Small intestine (tissue), 7 donors: ENCODE results near the gene CMTM2. TPM values are rescaled to one million over a fixed set of nuclear protein-coding genes. Genes with fewer than 3 reads are reported as not detected.
A peak's percentile ranks its signal among the peaks of the same experiment; 100 is the strongest.

Experiments used
- DNase-seq, 2 donors: peaks; one replicate each; pipeline versions ENCODE4 v3.0.0 to v3.0.0-alpha.2; 2013
- FAIRE-seq: peaks from 2 replicates; lab custom pipeline; 2012; peaks lifted over from hg19 to GRCh38; lab: Jason Lieb, UNC
- H3K27ac ChIP-seq, 3 donors: one replicate each; pipeline ENCODE4 v1.5.1; 2013; ENCODE audit warnings: low read length in 2 of 3, mild to moderate bottlenecking in 2 of 3, control low read depth in 1 of 3, inconsistent platforms in 1 of 3, low read depth in 1 of 3, moderate library complexity in 1 of 3
- H3K27me3 ChIP-seq, 3 donors: one replicate each; pipeline ENCODE4 v1.6.1; 2013; ENCODE audit warnings: low read length in 3 of 3, inconsistent platforms in 1 of 3; ENCODE audit not compliant: control insufficient read depth in 3 of 3, insufficient read depth in 3 of 3
- H3K36me3 ChIP-seq, 3 donors: one replicate each; pipeline ENCODE4 v1.6.1; 2013; ENCODE audit warnings: low read length in 3 of 3, inconsistent platforms in 1 of 3, low read depth in 1 of 3, mild to moderate bottlenecking in 1 of 3, moderate library complexity in 1 of 3; ENCODE audit not compliant: control insufficient read depth in 3 of 3, insufficient read depth in 2 of 3
- H3K4me1 ChIP-seq, 3 donors: one replicate each; pipeline ENCODE4 v1.6.1; 2013; ENCODE audit warnings: low read length in 2 of 3, inconsistent platforms in 1 of 3, low read depth in 1 of 3, mild to moderate bottlenecking in 1 of 3, moderate library complexity in 1 of 3; ENCODE audit not compliant: control insufficient read depth in 3 of 3, insufficient read depth in 2 of 3
- H3K4me3 ChIP-seq, 3 donors: one replicate each; pipeline ENCODE4 v1.5.1; 2013; ENCODE audit warnings: low read length in 3 of 3, control low read depth in 1 of 3, inconsistent platforms in 1 of 3, low read depth in 1 of 3, mild to moderate bottlenecking in 1 of 3, moderate library complexity in 1 of 3
- H3K9me3 ChIP-seq, 2 donors: one replicate each; pipeline ENCODE4 v1.6.1; 2013; ENCODE audit warnings: low read depth in 1 of 2, low read length in 1 of 2; ENCODE audit not compliant: control insufficient read depth in 2 of 2, insufficient read depth in 1 of 2
- WGBS, 3 donors: extraction: QIAGEN DNeasy Blood & Tissue Kit; methylation state at CpG; one replicate each; pipeline ENCODE4 v1.1.7; 2013; 5-methylcytosine and 5-hydroxymethylcytosine counted together
- polyA plus RNA-seq, 4 donors: library from polyadenylated mRNA; stranded (reverse) in 3 of 4; unstranded in 1 of 4; fragments of 200-250 nt in 3 of 4; fragments of 120-200 nt in 1 of 4; gene quantifications; one replicate each; pipeline versions ENCODE4 v1.2.1 to v1.2.3, GENCODE V29; 2013
- donor health status: healthy with polysubstance abuse.
- donor health status: control.
- donor health status: control.
- donor health status: Bipolar disorder and iron deficiency.
- donor health status: healthy.

CMTM2 gene
- polyA plus RNA-seq, 4 donors = 0.07 to 0.19 TPM; not detected in 2

DNA sequence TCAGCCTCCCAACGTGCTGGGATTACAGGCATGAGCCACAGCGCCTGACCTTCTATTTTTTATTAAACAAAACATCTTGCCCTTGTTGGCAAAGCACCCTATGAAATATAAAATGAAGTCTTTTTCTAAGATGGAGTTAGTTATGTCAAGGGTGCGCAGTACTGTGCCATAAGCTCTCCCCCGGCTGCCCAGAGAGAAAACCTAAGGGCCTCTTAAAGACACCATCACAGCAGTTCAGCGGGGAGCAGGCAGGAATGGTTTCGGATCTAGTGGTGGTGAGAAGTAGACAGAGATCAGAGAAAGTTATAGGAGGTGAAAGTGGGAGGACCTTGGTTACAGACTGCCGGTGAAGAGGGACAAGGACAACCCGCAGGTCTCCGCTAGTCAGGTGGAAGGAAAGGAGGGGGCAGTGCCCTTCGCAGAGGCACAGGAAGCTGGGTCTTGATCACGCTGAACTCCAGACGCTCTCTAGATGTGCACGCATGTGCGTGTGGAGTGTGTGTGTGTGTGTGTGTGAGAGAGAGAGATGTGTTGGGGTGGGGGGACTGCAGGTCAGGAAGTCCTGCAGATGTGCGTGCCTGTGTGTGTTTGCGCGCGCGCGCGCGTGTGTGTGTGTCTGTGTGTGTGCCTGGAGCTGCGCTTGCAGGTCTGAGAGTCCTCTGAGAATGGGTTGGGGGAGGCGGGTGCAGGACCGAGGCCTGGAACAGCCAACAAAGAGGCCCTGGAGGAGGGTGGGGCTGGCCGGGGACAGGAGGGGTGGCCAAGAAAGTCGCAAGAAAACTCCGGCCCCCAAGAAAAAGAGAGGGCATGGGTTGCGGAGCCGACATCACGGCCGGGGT, 24.5 kb downstream of the CMTM2 start:
- no peak for FAIRE-seq
- H3K4me1 ChIP-seq = peaks cover 0 to 17% (median 0%) of the 10 kb centered on the region in 3 donors
- WGBS, 3 donors = 10 to 30% (median 17%) methylated on average over 32 of the region's 32 CpGs

GRCh38 chr16:66604376-66605176, 25.3 kb downstream of the CMTM2 start, which contains the start of gene CMTM3:
Gene CMTM3, plus strand, starts transcription at chr16:66604704. Its CDS starts 102 bp downstream, at chr16:66604806.
- H3K27ac ChIP-seq = peak within 1 kb of the TSS; percentile 67 to 83 (median 77)
- DNase-seq = peak; percentile 29 to 82
- H3K4me3 ChIP-seq = peak within 1 kb of the TSS; percentile 59 to 73 (median 71)
- peaks cover 0 to 10% of the 10 kb centered on the region in 2 donors for H3K9me3 ChIP-seq
- FAIRE-seq = no peak
- peaks cover 0 to 17% (median 0%) of the 10 kb centered on the region in 3 donors for H3K4me1 ChIP-seq
- peaks cover 0 to 14% (median 0%) of the 10 kb centered on the region in 3 donors for H3K27me3 ChIP-seq
- peaks cover 0 to 30% (median 0%) of the 10 kb centered on the region in 3 donors for H3K36me3 ChIP-seq
- WGBS, 3 donors = 0 to 1% (median 1%) methylated on average over 57 to 96 of the region's 96 CpGs

More for the DNA sequence above, 24.5 kb downstream of the CMTM2 start:
- Histone ChIP-seq H3K27ac (peak overlapping the region in 2 of 3 donors; percentile 77 to 83), H3K9me3 (peaks cover 0 to 10% of the 10 kb centered on the region in 2 donors), H3K36me3 (peaks cover 0 to 22% (median 0%) of the 10 kb centered on the region in 3 donors), H3K4me3 (peak overlapping the region; percentile 59 to 73 (median 71)), H3K27me3 (peaks cover 0 to 14% (median 0%) of the 10 kb centered on the region in 3 donors)
- peak; percentile 60 to 74 for DNase-seq

GRCh38 chr16:66605177-66605978, 26.1 kb downstream of the CMTM2 start:
- Histone ChIP-seq H3K4me3 (peak overlapping the region; percentile 59 to 73 (median 71)), H3K9me3 (peaks cover 0 to 10% of the 10 kb centered on the region in 2 donors), H3K36me3 (peaks cover 0 to 38% (median 0%) of the 10 kb centered on the region in 3 donors), H3K27ac (peak overlapping the region; percentile 48 to 67 (median 65)), H3K4me1 (peaks cover 0 to 17% (median 0%) of the 10 kb centered on the region in 3 donors), H3K27me3 (peaks cover 0 to 14% (median 0%) of the 10 kb centered on the region in 3 donors)
- FAIRE-seq (no peak), DNase-seq (peak in 1 of 2 donors; percentile 63)
- 4 to 16% (median 15%) methylated on average over 32 to 61 of the region's 61 CpGs for WGBS, 3 donors

GRCh38 chr16:66605979-66606751, 26.9 kb downstream of the CMTM2 start:
- FAIRE-seq (no peak), DNase-seq (no peak)
- 58 to 74% (median 62%) methylated on average over 10 of the region's 10 CpGs for WGBS, 3 donors
- Histone ChIP-seq H3K27me3 (peaks cover 0 to 14% (median 0%) of the 10 kb centered on the region in 3 donors), H3K4me1 (peaks cover 0 to 17% (median 0%) of the 10 kb centered on the region in 3 donors), H3K9me3 (peaks cover 0 to 7% of the 10 kb centered on the region in 2 donors), H3K27ac (peak overlapping the region in 2 of 3 donors; percentile 14 to 65), H3K4me3 (peak overlapping the region in 2 of 3 donors; percentile 71 to 73), H3K36me3 (peaks cover 0 to 46% (median 4%) of the 10 kb centered on the region in 3 donors)

GRCh38 chr16:66608241-66609138, 29.2 kb downstream of the CMTM2 start:
- Histone ChIP-seq H3K9me3 (no peaks in the 10 kb centered on the region), H3K27me3 (peaks cover 0 to 14% (median 0%) of the 10 kb centered on the region in 3 donors), H3K4me1 (peaks cover 0 to 16% (median 0%) of the 10 kb centered on the region in 3 donors), H3K27ac (no peak overlapping the region), H3K36me3 (peaks cover under 1 to 62% (median 4%) of the 10 kb centered on the region in 3 donors), H3K4me3 (no peak overlapping the region)
- FAIRE-seq (no peak), DNase-seq (peak; percentile 81 to 92)
- WGBS, 3 donors = 35 to 37% (median 37%) methylated on average over 17 of the region's 17 CpGs

DNA sequence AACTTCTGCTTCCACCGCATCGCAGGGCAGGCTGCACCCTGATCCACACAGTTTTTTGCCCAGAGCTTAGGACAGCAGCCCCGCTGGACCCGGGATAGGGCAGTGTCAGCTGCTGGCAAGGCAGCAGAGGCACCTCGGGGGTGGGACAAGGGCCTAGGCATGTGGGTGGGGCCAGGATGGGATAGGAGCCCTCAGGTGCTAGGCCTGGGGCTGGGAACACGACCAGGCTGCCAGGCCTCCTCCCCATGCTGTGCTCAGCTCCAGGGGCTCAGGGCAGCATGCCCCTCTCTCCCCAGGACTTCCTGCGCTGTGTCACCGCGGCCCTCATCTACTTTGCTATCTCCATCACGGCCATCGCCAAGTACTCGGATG, 29.9 kb downstream of the CMTM2 start:
- Histone ChIP-seq H3K9me3 (no peaks in the 10 kb centered on the region), H3K27ac (no peak overlapping the region), H3K36me3 (peaks cover 3 to 64% (median 8%) of the 10 kb centered on the region in 3 donors), H3K4me1 (peaks cover 0 to 10% (median 0%) of the 10 kb centered on the region in 3 donors), H3K27me3 (peaks cover 0 to 7% (median 0%) of the 10 kb centered on the region in 3 donors), H3K4me3 (no peak overlapping the region)
- WGBS, 3 donors = 69 to 85% (median 81%) methylated on average over 10 to 12 of the region's 12 CpGs
- no peak for DNase-seq
- FAIRE-seq = no peak
